ENCODE results near the gene CDH4. TPM values are rescaled to one million over a fixed set of nuclear protein-coding genes. Genes with fewer than 3 reads are reported as not detected.

Gene CDH4
- total and polyA plus RNA-seq, 5 donors from 2014 or later = 0.07 to 0.69 (median 0.49) TPM; not detected in 1

DNA sequence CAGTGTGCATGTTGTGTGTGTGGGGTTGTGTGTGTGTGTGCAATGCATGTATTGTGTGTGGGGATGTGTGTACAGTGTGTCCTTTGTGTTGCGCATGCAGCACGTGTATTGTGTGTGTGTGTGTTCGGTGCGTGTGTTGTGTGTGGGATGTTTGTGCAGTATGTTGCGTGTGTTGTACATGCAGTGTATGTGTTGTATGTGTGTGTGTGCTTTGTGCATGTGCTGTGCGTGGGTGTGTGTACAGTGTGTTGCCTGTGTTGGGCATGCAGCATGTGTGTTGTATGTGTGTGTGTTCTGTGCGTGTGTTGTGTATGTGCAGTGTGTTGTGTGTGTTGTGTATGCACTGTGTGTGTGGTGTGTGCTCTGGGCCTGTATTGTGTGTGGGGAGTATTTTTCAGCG, 52.7 kb downstream of the CDH4 start:
- no peak overlapping the region for H3K4me3 ChIP-seq (ENCODE audit: low read depth, low read length)
- no peak overlapping the region for H3K27ac ChIP-seq (ENCODE audit: insufficient read depth, low read length, poor library complexity, severe bottlenecking)
- DNase-seq = no peak
- no peaks in the 10 kb centered on the region for H3K9me3 ChIP-seq (ENCODE audit: control insufficient read depth in 2 of 2, low read length in 2 of 2)
- H3K4me1 ChIP-seq (ENCODE audit: control insufficient read depth, insufficient read depth, low read length, poor library complexity, severe bottlenecking) = no peaks in the 10 kb centered on the region
- ATAC-seq (ENCODE audit: low read depth in 2 of 2) = no peak
- Mint-ChIP-seq H3K9me3 (no peaks in the 10 kb centered on the region), H3K27ac (no peak overlapping the region), H3K27me3 (no peaks in the 10 kb centered on the region), H3K4me3 (no peak overlapping the region), H3K4me1 (no peaks in the 10 kb centered on the region), H3K36me3 (no peaks in the 10 kb centered on the region)
- no peaks in the 10 kb centered on the region for H3K27me3 ChIP-seq (ENCODE audit: control insufficient read depth, insufficient read depth, low read length)
- H3K36me3 ChIP-seq (ENCODE audit: control insufficient read depth, insufficient read depth, low read length) = no peaks in the 10 kb centered on the region

DNA sequence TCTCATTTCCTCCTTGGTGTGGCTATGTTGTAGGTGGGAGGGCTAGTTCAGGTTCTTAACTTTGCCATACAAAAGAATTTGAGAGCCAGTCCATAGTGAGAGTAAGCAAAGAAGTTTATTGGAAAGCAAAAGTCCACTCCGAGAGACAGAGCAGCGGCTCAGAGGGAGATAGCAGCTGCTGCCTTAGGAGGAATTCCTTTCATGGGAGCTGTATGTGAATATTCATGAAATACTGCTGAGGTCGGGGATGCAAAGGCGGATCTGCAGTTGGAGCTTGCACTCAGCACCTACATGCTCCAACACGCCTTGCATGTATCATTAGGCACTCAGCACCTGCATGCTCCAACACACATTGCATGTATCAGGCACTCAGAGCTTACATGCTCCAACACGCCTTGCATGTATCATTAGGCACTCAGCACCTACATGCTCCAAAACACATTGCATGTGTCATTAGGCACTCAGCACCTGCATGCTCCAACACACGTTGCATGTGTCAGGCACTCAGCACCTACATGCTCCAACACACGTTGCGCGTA, 54.9 kb downstream of the CDH4 start:
- no peak overlapping the region for H3K27ac ChIP-seq (ENCODE audit: insufficient read depth, low read length, poor library complexity, severe bottlenecking)
- no peaks in the 10 kb centered on the region for H3K4me1 ChIP-seq (ENCODE audit: control insufficient read depth, insufficient read depth, low read length, poor library complexity, severe bottlenecking)
- H3K4me3 Mint-ChIP-seq = no peak overlapping the region
- no peaks in the 10 kb centered on the region for H3K27me3 Mint-ChIP-seq
- H3K9me3 Mint-ChIP-seq = no peaks in the 10 kb centered on the region
- no peaks in the 10 kb centered on the region for H3K4me1 Mint-ChIP-seq
- H3K36me3 Mint-ChIP-seq = no peaks in the 10 kb centered on the region
- no peaks in the 10 kb centered on the region for H3K27me3 ChIP-seq (ENCODE audit: control insufficient read depth, insufficient read depth, low read length)
- H3K4me3 ChIP-seq (ENCODE audit: low read depth, low read length) = no peak overlapping the region
- ATAC-seq (ENCODE audit: low read depth in 2 of 2) = no peak
- no peaks in the 10 kb centered on the region for H3K36me3 ChIP-seq (ENCODE audit: control insufficient read depth, insufficient read depth, low read length)
- no peaks in the 10 kb centered on the region for H3K9me3 ChIP-seq (ENCODE audit: control insufficient read depth in 2 of 2, low read length in 2 of 2)
- DNase-seq = no peak
- H3K27ac Mint-ChIP-seq = no peak overlapping the region

DNA sequence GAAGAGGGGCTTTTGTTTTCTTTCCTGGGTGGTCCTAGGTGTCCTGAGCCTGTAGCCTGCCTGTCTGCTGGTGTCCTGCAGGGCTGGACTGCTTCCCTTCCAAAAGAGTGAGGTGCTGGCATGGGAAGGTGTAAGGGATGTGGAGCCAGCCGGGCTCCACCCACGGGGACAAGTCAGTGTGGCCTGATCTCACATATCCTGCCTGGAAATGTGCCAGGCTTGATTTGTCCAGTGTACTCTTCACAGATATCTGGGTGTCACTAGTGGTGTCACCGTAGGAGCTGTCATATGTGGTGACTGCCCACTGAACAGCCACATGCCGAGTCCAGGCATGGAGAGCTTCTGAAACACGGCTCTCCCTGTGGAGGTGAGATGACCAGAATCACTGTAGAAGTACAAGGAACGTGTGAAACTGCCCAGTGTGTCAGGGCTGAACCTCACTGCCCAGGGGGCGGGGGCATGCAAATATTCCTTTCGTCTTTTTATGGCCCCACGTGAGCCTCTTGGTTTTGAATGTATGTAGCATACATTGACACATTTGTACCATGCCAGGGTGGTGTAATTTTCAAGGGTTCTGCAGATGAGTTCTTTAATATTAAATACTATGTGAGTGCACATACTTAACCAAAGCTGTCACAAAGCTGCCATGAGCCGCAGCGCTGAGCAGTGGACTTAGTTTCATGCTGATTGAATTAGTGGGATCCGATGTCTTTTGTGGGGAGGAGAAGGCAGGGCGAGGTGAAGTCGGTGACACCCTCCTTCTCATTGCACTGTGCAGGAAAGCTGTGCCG, 55.8 kb downstream of the CDH4 start:
- H3K9me3 Mint-ChIP-seq = no peaks in the 10 kb centered on the region
- H3K4me3 Mint-ChIP-seq = no peak overlapping the region
- H3K27ac Mint-ChIP-seq = no peak overlapping the region

DNA sequence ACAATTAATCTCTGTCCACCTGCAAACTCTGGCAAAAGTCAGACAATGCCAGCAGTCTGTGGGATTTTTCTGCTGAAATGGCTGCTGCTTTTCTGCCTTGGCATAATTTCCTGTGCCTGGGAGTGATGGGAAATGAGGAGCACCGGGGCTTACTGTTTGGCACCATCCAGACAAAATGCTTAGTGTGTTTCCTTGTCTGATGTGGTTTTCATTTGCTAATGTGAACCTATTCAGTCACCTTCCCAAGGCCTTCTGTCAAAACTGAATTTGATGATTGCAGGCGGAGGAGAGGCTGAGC, 56.4 kb downstream of the CDH4 start:
- Mint-ChIP-seq H3K9me3 (no peaks in the 10 kb centered on the region), H3K27ac (no peak overlapping the region), H3K36me3 (no peaks in the 10 kb centered on the region), H3K27me3 (no peaks in the 10 kb centered on the region), H3K4me3 (no peak overlapping the region), H3K4me1 (no peaks in the 10 kb centered on the region)
- Histone ChIP-seq H3K27ac (ENCODE audit: insufficient read depth, low read length, poor library complexity, severe bottlenecking) (no peak overlapping the region), H3K4me3 (ENCODE audit: low read depth, low read length) (no peak overlapping the region), H3K27me3 (ENCODE audit: control insufficient read depth, insufficient read depth, low read length) (no peaks in the 10 kb centered on the region), H3K9me3 (ENCODE audit: control insufficient read depth in 2 of 2, low read length in 2 of 2) (no peaks in the 10 kb centered on the region), H3K4me1 (ENCODE audit: control insufficient read depth, insufficient read depth, low read length, poor library complexity, severe bottlenecking) (no peaks in the 10 kb centered on the region), H3K36me3 (ENCODE audit: control insufficient read depth, insufficient read depth, low read length) (no peaks in the 10 kb centered on the region)
- ATAC-seq (ENCODE audit: low read depth in 2 of 2) (no peak), DNase-seq (no peak)

More for the DNA sequence above, 55.8 kb downstream of the CDH4 start:
- Mint-ChIP-seq H3K36me3 (no peaks in the 10 kb centered on the region), H3K27me3 (no peaks in the 10 kb centered on the region), H3K4me1 (no peaks in the 10 kb centered on the region)
- Histone ChIP-seq H3K4me3 (ENCODE audit: low read depth, low read length) (no peak overlapping the region), H3K27me3 (ENCODE audit: control insufficient read depth, insufficient read depth, low read length) (no peaks in the 10 kb centered on the region), H3K36me3 (ENCODE audit: control insufficient read depth, insufficient read depth, low read length) (no peaks in the 10 kb centered on the region), H3K4me1 (ENCODE audit: control insufficient read depth, insufficient read depth, low read length, poor library complexity, severe bottlenecking) (no peaks in the 10 kb centered on the region), H3K27ac (ENCODE audit: insufficient read depth, low read length, poor library complexity, severe bottlenecking) (no peak overlapping the region), H3K9me3 (ENCODE audit: control insufficient read depth in 2 of 2, low read length in 2 of 2) (no peaks in the 10 kb centered on the region)
- DNase-seq (no peak), ATAC-seq (ENCODE audit: low read depth in 2 of 2) (no peak)

DNA sequence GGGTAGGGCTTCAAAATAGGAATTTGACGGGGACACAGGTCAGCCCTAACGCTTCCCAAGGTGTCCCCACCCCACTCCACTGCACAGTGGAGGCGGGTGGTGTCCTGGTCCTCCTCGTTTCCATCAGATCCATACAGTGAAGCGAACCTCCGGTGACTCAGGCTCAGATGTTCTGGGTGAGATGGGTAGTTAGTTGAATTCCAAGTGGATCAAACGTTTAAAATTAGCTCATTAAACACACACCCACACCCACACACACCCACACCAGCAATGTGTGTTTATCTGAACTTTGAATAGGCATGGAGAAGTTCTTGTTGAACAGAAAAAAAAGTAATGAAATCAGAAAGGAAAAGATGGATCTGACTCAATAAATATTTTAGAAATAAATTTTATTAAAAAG, 58.9 kb downstream of the CDH4 start:
- no peaks in the 10 kb centered on the region for H3K36me3 ChIP-seq (ENCODE audit: control insufficient read depth, insufficient read depth, low read length)
- Mint-ChIP-seq H3K27me3 (no peaks in the 10 kb centered on the region), H3K27ac (no peak overlapping the region), H3K36me3 (no peaks in the 10 kb centered on the region), H3K4me1 (no peaks in the 10 kb centered on the region), H3K9me3 (no peaks in the 10 kb centered on the region), H3K4me3 (no peak overlapping the region)
- DNase-seq (no peak), ATAC-seq (ENCODE audit: low read depth in 2 of 2) (no peak)
- H3K27me3 ChIP-seq (ENCODE audit: control insufficient read depth, insufficient read depth, low read length) = no peaks in the 10 kb centered on the region
- no peaks in the 10 kb centered on the region for H3K4me1 ChIP-seq (ENCODE audit: control insufficient read depth, insufficient read depth, low read length, poor library complexity, severe bottlenecking)
- H3K27ac ChIP-seq (ENCODE audit: insufficient read depth, low read length, poor library complexity, severe bottlenecking) = no peak overlapping the region
- no peak overlapping the region for H3K4me3 ChIP-seq (ENCODE audit: low read depth, low read length)
- H3K9me3 ChIP-seq (ENCODE audit: control insufficient read depth in 2 of 2, low read length in 2 of 2) = no peaks in the 10 kb centered on the region

DNA sequence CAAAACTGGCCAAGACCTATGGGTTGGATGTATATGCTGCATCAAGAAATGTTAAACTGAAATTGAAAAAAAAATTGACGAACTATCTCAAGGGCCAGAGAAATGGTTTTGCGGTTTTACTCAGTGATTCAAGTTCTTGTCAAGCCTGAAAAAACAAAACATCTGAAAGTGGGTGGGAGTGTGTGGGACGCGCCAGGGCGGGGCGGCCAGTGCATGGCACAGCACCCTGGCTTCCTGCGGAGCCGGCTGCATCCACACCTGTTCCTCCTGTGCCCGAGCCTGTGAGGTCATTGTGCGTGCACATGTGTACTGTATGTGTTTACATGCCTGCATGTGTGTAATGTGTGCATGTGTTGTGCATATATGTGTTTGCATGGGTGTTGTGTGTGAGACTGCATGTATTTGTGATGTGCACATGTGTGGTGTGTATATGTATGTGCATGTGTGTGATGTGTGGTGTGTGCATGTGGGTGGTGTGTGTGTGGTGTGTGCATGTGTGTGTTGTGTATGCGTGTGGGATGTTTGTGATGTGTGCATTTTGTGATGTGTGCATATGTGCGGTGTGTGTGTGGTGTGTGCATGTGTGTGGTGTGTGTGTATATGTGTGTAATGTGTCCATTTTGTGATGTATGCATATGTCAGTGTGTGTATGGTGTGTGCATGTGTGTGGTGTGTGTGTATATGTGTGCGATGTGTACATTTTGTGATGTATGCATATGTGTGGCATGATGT, 59.8 kb downstream of the CDH4 start:
- H3K36me3 ChIP-seq (ENCODE audit: control insufficient read depth, insufficient read depth, low read length) = no peaks in the 10 kb centered on the region
- H3K4me3 ChIP-seq (ENCODE audit: low read depth, low read length) = no peak overlapping the region
- H3K9me3 ChIP-seq (ENCODE audit: control insufficient read depth in 2 of 2, low read length in 2 of 2) = no peaks in the 10 kb centered on the region
- Mint-ChIP-seq H3K4me1 (no peaks in the 10 kb centered on the region), H3K27me3 (no peaks in the 10 kb centered on the region), H3K4me3 (no peak overlapping the region), H3K36me3 (no peaks in the 10 kb centered on the region), H3K27ac (no peak overlapping the region), H3K9me3 (no peaks in the 10 kb centered on the region)
- H3K27me3 ChIP-seq (ENCODE audit: control insufficient read depth, insufficient read depth, low read length) = no peaks in the 10 kb centered on the region
- ATAC-seq (ENCODE audit: low read depth in 2 of 2) (no peak), DNase-seq (no peak)
- no peaks in the 10 kb centered on the region for H3K4me1 ChIP-seq (ENCODE audit: control insufficient read depth, insufficient read depth, low read length, poor library complexity, severe bottlenecking)
- no peak overlapping the region for H3K27ac ChIP-seq (ENCODE audit: insufficient read depth, low read length, poor library complexity, severe bottlenecking)

DNA sequence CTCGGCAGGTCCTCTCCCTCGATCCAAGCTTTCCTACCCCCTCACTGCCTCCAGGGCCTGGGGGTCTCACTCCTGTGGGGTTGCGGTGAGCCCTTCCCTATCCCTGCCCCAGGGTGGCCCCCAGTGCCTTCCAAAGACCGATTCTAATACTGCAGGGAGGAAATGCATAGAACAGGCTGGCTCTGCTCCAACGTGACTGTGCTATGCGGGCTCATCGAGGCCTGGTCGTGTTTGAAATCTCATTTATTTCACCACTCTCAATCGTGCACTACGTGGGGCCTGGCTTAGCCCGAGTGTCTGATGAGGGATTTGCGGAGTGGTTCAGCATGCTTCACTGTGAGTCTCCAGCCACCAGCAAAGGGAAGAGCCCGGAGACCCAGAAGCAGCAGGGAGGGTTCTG, 60.9 kb downstream of the CDH4 start:
- H3K36me3 Mint-ChIP-seq = no peaks in the 10 kb centered on the region
- H3K27ac Mint-ChIP-seq = no peak overlapping the region
- H3K4me3 Mint-ChIP-seq = no peak overlapping the region
- no peaks in the 10 kb centered on the region for H3K4me1 ChIP-seq (ENCODE audit: control insufficient read depth, insufficient read depth, low read length, poor library complexity, severe bottlenecking)
- H3K27me3 ChIP-seq (ENCODE audit: control insufficient read depth, insufficient read depth, low read length) = no peaks in the 10 kb centered on the region
- ATAC-seq (ENCODE audit: low read depth in 2 of 2) = no peak
- no peaks in the 10 kb centered on the region for H3K36me3 ChIP-seq (ENCODE audit: control insufficient read depth, insufficient read depth, low read length)
- no peaks in the 10 kb centered on the region for H3K27me3 Mint-ChIP-seq
- no peak overlapping the region for H3K27ac ChIP-seq (ENCODE audit: insufficient read depth, low read length, poor library complexity, severe bottlenecking)
- no peaks in the 10 kb centered on the region for H3K9me3 Mint-ChIP-seq
- H3K4me1 Mint-ChIP-seq = no peaks in the 10 kb centered on the region
- no peak overlapping the region for H3K4me3 ChIP-seq (ENCODE audit: low read depth, low read length)
- H3K9me3 ChIP-seq (ENCODE audit: control insufficient read depth in 2 of 2, low read length in 2 of 2) = no peaks in the 10 kb centered on the region
- DNase-seq = no peak

DNA sequence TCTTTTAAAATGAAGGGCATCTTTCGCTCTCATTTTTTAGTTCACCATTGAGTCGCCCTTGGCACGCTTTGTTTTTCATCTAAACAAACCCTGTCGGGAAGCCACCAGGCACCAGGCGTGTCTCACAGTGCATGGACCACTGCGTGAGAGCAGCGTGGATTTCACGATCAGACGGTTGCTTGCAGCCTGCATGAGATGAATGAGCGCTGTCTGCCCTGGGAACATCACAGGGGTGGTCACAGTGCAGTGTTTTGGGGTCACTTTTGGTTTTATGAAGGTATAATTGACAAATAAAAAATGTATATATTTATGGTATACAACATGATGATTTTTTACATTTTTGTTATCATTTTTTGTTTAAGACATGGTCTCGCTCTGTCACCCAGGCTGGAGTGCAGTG, 61.3 kb downstream of the CDH4 start:
- Mint-ChIP-seq H3K36me3 (no peaks in the 10 kb centered on the region), H3K9me3 (no peaks in the 10 kb centered on the region), H3K4me3 (no peak overlapping the region), H3K27ac (no peak overlapping the region), H3K27me3 (no peaks in the 10 kb centered on the region), H3K4me1 (no peaks in the 10 kb centered on the region)
- ATAC-seq (ENCODE audit: low read depth in 2 of 2) (no peak), DNase-seq (no peak)
- no peaks in the 10 kb centered on the region for H3K36me3 ChIP-seq (ENCODE audit: control insufficient read depth, insufficient read depth, low read length)
- H3K4me1 ChIP-seq (ENCODE audit: control insufficient read depth, insufficient read depth, low read length, poor library complexity, severe bottlenecking) = no peaks in the 10 kb centered on the region
- H3K27me3 ChIP-seq (ENCODE audit: control insufficient read depth, insufficient read depth, low read length) = no peaks in the 10 kb centered on the region
- H3K9me3 ChIP-seq (ENCODE audit: control insufficient read depth in 2 of 2, low read length in 2 of 2) = no peaks in the 10 kb centered on the region
- no peak overlapping the region for H3K27ac ChIP-seq (ENCODE audit: insufficient read depth, low read length, poor library complexity, severe bottlenecking)
- no peak overlapping the region for H3K4me3 ChIP-seq (ENCODE audit: low read depth, low read length)

Data from CD4-positive, CD25-positive, alpha-beta regulatory T cell (primary cell).